Measurements from ENCODE around the gene METTL14.
A peak's percentile ranks its signal among the peaks of the same experiment; 100 is the strongest.
"Not testable (repeated sequence)": the region's sequence is repeated elsewhere in the genome, so short reads cannot be mapped to it uniquely, and the experiment has no call there.

METTL14 gene

DNA sequence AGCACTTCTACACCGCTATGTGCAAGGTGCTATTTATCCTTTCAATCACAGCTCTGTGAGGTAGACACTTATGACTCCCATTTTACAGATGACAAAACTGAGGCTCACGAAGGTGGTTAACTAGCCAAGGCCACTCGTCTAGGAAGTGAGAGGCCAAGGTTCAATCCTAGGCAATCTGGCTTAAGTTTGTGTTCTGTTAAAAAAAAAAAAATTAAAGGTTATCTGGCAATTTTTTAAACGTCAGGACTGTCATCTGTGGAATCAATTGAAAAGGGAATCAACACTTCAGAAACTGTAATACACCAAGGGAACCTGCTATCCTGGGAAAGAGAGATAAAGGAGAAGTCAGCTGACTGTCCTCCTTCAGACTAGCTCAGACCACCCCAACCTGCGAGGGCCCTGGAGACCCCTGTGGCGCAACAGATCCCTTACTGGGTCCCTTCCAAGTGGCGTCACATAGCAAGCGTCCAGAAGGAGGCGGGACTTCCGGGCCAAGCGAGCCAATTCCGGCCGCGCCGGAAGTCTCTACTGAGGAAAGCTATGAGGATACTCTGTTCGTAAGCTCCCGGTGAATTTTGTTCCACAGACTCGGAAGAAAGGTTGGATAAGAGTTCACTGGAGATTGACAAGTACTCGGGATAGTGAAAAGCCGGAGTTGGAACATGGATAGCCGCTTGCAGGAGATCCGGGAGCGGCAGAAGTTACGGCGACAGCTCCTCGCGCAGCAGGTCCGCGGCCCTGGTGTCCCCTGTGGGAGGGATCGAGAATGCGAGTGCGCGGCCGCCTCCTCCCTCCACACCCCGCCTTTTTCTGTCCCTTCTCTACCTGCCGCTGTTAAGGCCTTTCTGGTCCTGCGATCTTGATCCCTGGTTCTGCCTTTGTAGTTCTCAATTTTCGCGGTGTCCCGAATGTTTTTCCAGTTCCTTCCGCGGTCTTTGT is at the start of gene METTL14:
TSS of gene METTL14 (plus strand) at position 520 of the 939 bp plus-strand sequence. CDS start at position 663, 143 bp downstream.
- DNase-seq, result peak; percentile 93

DNA sequence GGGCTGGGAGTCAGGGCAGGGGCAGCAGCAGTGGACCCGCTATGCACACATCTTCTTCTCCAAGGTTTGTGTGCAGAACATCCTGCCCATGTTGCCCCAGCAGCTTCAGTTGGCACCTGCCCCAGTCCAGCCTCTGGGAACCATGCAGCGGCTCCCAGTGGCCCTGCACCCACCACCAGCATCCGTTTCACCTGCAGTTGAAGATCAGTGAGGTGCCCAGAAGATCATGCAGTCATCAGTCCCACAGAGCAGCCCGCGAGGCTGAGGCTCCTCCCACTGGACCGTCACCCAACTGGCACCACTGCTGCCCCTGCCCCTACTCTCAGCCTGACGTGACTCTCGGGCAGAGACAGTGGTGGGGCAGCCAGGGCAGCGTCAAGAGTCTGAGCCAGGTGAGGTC is 49.1 kb upstream of the METTL14 start:
- DNase-seq, result not testable (repeated sequence)

GRCh38 chr4:118664665-118665064 is 20.5 kb upstream of the METTL14 start:
- DNase-seq, result not testable (repeated sequence)

- peak; percentile 63 for DNase-seq
Observed at GRCh38 chr4:118669220-118669619, 16.0 kb upstream of the METTL14 start.

GRCh38 chr4:118670968-118671367 is 14.2 kb upstream of the METTL14 start:
- not testable (repeated sequence) for DNase-seq

DNA sequence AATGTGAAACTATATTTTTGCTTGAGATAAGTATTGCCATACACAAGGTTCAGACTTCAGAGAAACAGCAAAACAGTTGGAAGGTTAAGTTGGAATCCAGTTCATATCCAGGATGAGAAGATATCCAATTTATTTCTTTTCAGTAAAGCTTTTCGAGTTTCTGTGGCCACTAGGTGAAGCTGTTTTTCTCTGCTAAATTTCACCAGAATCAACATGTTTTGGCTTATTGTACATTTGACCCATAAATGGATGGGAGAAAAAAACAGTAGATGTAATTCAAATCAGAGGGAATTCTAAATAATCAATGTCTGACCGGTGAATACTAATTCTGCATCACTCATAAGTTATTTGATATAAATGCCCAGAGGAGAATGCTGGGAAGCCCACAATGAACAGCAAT is 9.1 kb upstream of the METTL14 start:
- DNase-seq, result no peak

GRCh38 chr4:118680808-118681207 is 4.4 kb upstream of the METTL14 start:
- no peak for DNase-seq

GRCh38 chr4:118682928-118683327 is 2.3 kb upstream of the METTL14 start:
- no peak for DNase-seq

- DNase-seq, result no peak
Observed at GRCh38 chr4:118683513-118683912, 1.7 kb upstream of the METTL14 start.

DNA sequence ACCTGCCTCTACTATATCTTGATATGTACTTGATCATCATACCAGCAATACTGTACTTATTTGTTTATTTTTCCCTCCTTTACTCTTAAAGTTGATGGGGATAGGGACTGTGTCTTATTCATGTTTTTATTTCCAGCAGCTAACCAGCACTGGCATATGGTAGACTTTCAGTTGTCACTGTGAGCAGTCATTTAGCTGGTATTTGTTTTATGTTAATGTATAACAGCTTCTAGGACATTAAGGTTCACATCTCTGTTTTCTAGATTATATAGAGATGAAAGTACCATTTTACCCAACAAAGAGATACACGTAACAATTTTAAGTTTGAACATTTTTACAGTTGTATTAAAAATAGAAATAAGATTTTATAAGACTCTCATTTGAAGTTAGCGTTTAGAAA is 17.9 kb downstream of the METTL14 start:
- DNase-seq, result no peak

DNA sequence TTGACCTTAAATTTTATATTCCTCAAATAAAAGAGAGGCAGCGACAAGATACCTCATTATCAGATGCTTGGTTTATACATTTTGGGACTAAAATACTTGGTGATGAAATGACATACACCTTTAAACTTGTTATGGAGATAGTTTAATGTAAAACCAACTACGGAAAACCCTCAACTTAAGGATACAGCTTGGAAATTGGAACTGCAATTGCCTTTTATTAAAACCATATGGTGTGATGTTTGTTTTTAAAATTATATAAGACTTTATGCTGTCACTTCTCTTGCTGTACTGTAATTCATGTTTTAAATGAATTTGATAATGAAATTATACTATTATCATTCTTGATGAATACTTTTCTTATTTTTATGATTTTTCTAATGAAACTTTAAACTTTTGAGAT is 25.9 kb downstream of the METTL14 start:
- DNase-seq, result no peak

GRCh38 chr4:118712872-118713271 is 27.7 kb downstream of the METTL14 start:
- DNase-seq, result no peak

DNA sequence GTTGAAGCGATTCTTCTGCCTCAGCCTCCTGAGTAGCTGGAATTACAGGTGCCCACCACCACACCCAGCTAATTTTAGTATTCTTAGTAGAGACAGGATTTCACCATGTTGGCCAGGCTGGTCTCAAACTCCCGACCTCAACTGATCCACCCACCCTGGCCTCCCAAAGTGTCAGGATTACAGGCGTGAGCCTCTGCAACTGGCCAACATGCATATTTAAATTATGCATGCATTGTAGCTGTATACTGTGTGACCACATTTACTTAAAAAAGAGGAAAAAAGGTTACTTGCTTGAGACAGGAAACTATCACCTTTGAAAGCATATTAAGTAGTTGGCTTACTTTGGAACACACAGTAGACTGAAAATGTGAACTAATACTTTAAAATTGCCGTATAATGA is 29.5 kb downstream of the METTL14 start:
- DNase-seq, result no peak

- DNase-seq, result no peak
Observed at GRCh38 chr4:118716304-118716703, 31.1 kb downstream of the METTL14 start.

GRCh38 chr4:118718511-118719170 is 33.4 kb downstream of the METTL14 start:
- no peak for DNase-seq

- DNase-seq, result no peak
Observed at GRCh38 chr4:118721752-118722151, 36.6 kb downstream of the METTL14 start.

DNA sequence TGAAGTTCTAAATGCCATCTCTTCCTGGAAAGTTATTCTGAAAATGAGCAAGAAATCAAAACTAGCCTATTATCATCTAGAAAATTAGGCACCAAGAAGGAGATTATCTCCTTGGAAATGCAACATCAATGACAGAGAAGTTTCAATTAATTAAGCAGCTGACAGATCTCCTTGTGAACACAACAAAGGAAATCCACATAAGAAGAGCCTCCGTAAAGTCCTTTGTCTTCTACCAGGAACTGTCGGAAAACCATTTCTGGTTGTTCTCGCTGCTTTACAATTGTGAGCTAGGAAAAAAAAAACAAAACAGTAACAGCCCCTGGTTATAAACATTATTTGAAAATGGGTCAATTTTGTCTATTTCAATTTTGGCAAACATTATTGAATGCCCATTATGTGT is 38.2 kb downstream of the METTL14 start:
- no peak for DNase-seq

DNA sequence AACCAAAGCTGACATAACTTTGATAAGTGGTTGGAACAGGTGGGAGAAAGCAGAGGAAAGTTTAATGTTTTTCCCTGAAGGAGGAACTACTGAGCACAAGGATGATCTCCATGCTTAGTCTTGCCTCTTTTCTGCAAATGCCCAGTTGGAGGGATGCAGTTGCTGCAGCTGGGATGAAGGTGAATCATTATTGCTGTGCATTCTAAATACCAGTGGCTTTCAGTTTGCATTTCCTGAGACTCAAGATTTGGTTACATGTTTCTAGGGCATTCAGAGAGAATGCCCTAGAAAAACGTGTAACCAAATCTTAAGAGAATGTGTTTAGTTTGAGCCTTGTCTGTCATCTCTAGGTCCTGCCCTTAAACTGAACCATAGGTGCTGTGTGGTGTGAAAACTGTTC is 42.2 kb downstream of the METTL14 start:
- no peak for DNase-seq

- no peak for DNase-seq
Observed at GRCh38 chr4:118729287-118730286, 44.4 kb downstream of the METTL14 start.

- DNase-seq, result no peak
Observed at GRCh38 chr4:118730683-118731082, 45.5 kb downstream of the METTL14 start.

DNA sequence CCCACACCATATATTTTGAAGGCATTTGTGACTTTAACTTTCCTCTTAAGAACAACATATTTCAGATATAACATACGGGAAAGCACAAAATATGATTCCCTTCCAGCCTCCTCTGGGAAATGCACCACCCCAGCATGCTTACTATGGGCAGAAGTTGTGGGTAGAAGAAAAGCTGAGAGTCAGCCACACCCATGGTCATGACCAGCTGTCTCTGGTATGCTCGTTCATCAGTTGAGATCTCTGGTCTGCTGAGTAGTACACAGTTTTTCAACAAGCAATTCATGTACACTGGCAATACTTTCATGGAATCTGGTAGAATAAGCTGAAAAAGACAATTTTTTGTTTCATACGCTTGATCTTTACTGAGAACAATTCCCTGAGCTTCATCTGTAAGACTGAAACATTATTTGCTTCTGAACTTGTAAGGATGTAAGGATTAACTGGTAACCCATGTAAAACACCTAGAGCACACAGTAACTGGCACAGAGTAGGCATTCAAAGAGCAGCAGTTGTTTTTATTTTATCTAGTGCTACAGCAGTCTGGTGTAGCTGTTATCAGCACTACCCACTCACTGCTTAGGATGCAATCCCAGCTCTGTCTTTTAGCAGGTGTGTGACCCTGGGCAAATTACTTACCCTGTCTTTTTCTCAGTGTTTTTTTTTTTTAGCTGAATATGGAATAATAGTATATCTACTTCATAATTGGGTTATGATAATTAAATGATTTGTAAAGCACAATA is 47.6 kb downstream of the METTL14 start:
- no peak for DNase-seq
